ENCODE data around the gene ABL1.

ABL1 gene

GRCh38 chr9:130897848-130898551, 62.9 kb downstream of the ABL1 start:
- Histone ChIP-seq H3K9me3 (ENCODE audit: control insufficient read depth, low read length) (no peaks in the 10 kb centered on the region), H3K27me3 (ENCODE audit: control insufficient read depth, insufficient read depth, low read length) (peaks cover 33% of the 10 kb centered on the region), H3K9ac (ENCODE audit: low read length) (no peak overlapping the region), H3K36me3 (ENCODE audit: control insufficient read depth, insufficient read depth, low read length) (no peaks in the 10 kb centered on the region), H3K4me1 (ENCODE audit: control insufficient read depth, insufficient read depth, low read length) (peaks cover 24% of the 10 kb centered on the region), H3K4me3 (ENCODE audit: low read length) (no peak overlapping the region)

GRCh38 chr9:130898552-130898852, 63.4 kb downstream of the ABL1 start:
- H3K9me3 ChIP-seq (ENCODE audit: control insufficient read depth, low read length): no peaks in the 10 kb centered on the region
- peaks cover 33% of the 10 kb centered on the region for H3K27me3 ChIP-seq (ENCODE audit: control insufficient read depth, insufficient read depth, low read length)
- H3K4me3 ChIP-seq (ENCODE audit: low read length): no peak overlapping the region
- no peaks in the 10 kb centered on the region for H3K36me3 ChIP-seq (ENCODE audit: control insufficient read depth, insufficient read depth, low read length)
- no peak overlapping the region for H3K9ac ChIP-seq (ENCODE audit: low read length)
- H3K4me1 ChIP-seq (ENCODE audit: control insufficient read depth, insufficient read depth, low read length): peaks cover 24% of the 10 kb centered on the region

- Histone ChIP-seq H3K27me3 (ENCODE audit: control insufficient read depth, insufficient read depth, low read length) (peaks cover 33% of the 10 kb centered on the region), H3K9ac (ENCODE audit: low read length) (no peak overlapping the region), H3K4me3 (ENCODE audit: low read length) (no peak overlapping the region), H3K4me1 (ENCODE audit: control insufficient read depth, insufficient read depth, low read length) (peaks cover 17% of the 10 kb centered on the region), H3K36me3 (ENCODE audit: control insufficient read depth, insufficient read depth, low read length) (no peaks in the 10 kb centered on the region), H3K9me3 (ENCODE audit: control insufficient read depth, low read length) (no peaks in the 10 kb centered on the region)
These were observed 64.1 kb downstream of the ABL1 start for GRCh38 chr9:130899051-130899748.

GRCh38 chr9:130900701-130901497, 65.8 kb downstream of the ABL1 start:
- Histone ChIP-seq H3K9me3 (ENCODE audit: control insufficient read depth, low read length) (no peaks in the 10 kb centered on the region), H3K9ac (ENCODE audit: low read length) (no peak overlapping the region), H3K4me1 (ENCODE audit: control insufficient read depth, insufficient read depth, low read length) (peaks cover 4% of the 10 kb centered on the region), H3K4me3 (ENCODE audit: low read length) (no peak overlapping the region), H3K36me3 (ENCODE audit: control insufficient read depth, insufficient read depth, low read length) (no peaks in the 10 kb centered on the region), H3K27me3 (ENCODE audit: control insufficient read depth, insufficient read depth, low read length) (peaks cover 31% of the 10 kb centered on the region)

GRCh38 chr9:130901498-130902203, 66.6 kb downstream of the ABL1 start:
- Histone ChIP-seq H3K9me3 (ENCODE audit: control insufficient read depth, low read length) (no peaks in the 10 kb centered on the region), H3K4me3 (ENCODE audit: low read length) (no peak overlapping the region), H3K36me3 (ENCODE audit: control insufficient read depth, insufficient read depth, low read length) (no peaks in the 10 kb centered on the region), H3K27me3 (ENCODE audit: control insufficient read depth, insufficient read depth, low read length) (peaks cover 31% of the 10 kb centered on the region), H3K4me1 (ENCODE audit: control insufficient read depth, insufficient read depth, low read length) (peaks cover 4% of the 10 kb centered on the region), H3K9ac (ENCODE audit: low read length) (no peak overlapping the region)

GRCh38 chr9:130902204-130903185, 67.4 kb downstream of the ABL1 start:
- peaks cover 31% of the 10 kb centered on the region for H3K27me3 ChIP-seq (ENCODE audit: control insufficient read depth, insufficient read depth, low read length)
- no peak overlapping the region for H3K4me3 ChIP-seq (ENCODE audit: low read length)
- no peaks in the 10 kb centered on the region for H3K9me3 ChIP-seq (ENCODE audit: control insufficient read depth, low read length)
- H3K4me1 ChIP-seq (ENCODE audit: control insufficient read depth, insufficient read depth, low read length): peaks cover 4% of the 10 kb centered on the region
- H3K36me3 ChIP-seq (ENCODE audit: control insufficient read depth, insufficient read depth, low read length): no peaks in the 10 kb centered on the region
- H3K9ac ChIP-seq (ENCODE audit: low read length): no peak overlapping the region

- peaks cover 1% of the 10 kb centered on the region for H3K4me1 ChIP-seq (ENCODE audit: control insufficient read depth, insufficient read depth, low read length)
- H3K9me3 ChIP-seq (ENCODE audit: control insufficient read depth, low read length): no peaks in the 10 kb centered on the region
- H3K4me3 ChIP-seq (ENCODE audit: low read length): no peak overlapping the region
- H3K36me3 ChIP-seq (ENCODE audit: control insufficient read depth, insufficient read depth, low read length): no peaks in the 10 kb centered on the region
- H3K9ac ChIP-seq (ENCODE audit: low read length): no peak overlapping the region
- peaks cover 27% of the 10 kb centered on the region for H3K27me3 ChIP-seq (ENCODE audit: control insufficient read depth, insufficient read depth, low read length)
These were observed 68.4 kb downstream of the ABL1 start for GRCh38 chr9:130903194-130904069.

- Histone ChIP-seq H3K27me3 (ENCODE audit: control insufficient read depth, insufficient read depth, low read length) (peaks cover 31% of the 10 kb centered on the region), H3K36me3 (ENCODE audit: control insufficient read depth, insufficient read depth, low read length) (no peaks in the 10 kb centered on the region), H3K9ac (ENCODE audit: low read length) (no peak overlapping the region), H3K9me3 (ENCODE audit: control insufficient read depth, low read length) (no peaks in the 10 kb centered on the region), H3K4me1 (ENCODE audit: control insufficient read depth, insufficient read depth, low read length) (no peaks in the 10 kb centered on the region), H3K4me3 (ENCODE audit: low read length) (no peak overlapping the region)
These were observed 69.3 kb downstream of the ABL1 start for GRCh38 chr9:130904070-130905044.

GRCh38 chr9:130905125-130905901, 70.3 kb downstream of the ABL1 start:
- no peaks in the 10 kb centered on the region for H3K36me3 ChIP-seq (ENCODE audit: control insufficient read depth, insufficient read depth, low read length)
- no peak overlapping the region for H3K4me3 ChIP-seq (ENCODE audit: low read length)
- H3K9ac ChIP-seq (ENCODE audit: low read length): no peak overlapping the region
- H3K9me3 ChIP-seq (ENCODE audit: control insufficient read depth, low read length): no peaks in the 10 kb centered on the region
- no peaks in the 10 kb centered on the region for H3K4me1 ChIP-seq (ENCODE audit: control insufficient read depth, insufficient read depth, low read length)
- peaks cover 23% of the 10 kb centered on the region for H3K27me3 ChIP-seq (ENCODE audit: control insufficient read depth, insufficient read depth, low read length)

All from mucosa of stomach (tissue), 1 donor.